ENCODE results near the gene KL. TPM values are rescaled to one million over a fixed set of nuclear protein-coding genes. Genes with fewer than 3 reads are reported as not detected.

KL gene
- total and polyA plus RNA-seq, 2 of the 8 experiments (the other 6 are each of a cell fraction or from before 2014, with no cell fraction given) = 0.02 TPM; not detected in 1

GRCh38 chr13:32993145-32993544 lies 23.1 kb upstream of the KL start (continued):
- no peak for TF ChIP-seq BACH1 (IDR thresholded peaks at IDR 0.05; ENCODE audit: low read length)
- no peak for TF ChIP-seq BRCA1 (IDR thresholded peaks at IDR 0.05; ENCODE audit: low read depth, low read length)
- TF ChIP-seq POU5F1 (IDR thresholded peaks at IDR 0.05; ENCODE audit: low read depth, low read length) = no peak
- no peak for TF ChIP-seq NRF1 (IDR thresholded peaks at IDR 0.05; ENCODE audit: low read depth, low read length)
- TF ChIP-seq SIX5 (IDR thresholded peaks at IDR 0.05; ENCODE audit: low read depth, low read length) = no peak
- no peak for TF ChIP-seq CTBP2 (IDR thresholded peaks at IDR 0.05; ENCODE audit: borderline replicate concordance, insufficient read depth, insufficient read length, low read length)
- TF ChIP-seq TAF7 (optimal IDR thresholded peaks at IDR 0.05; ENCODE audit: borderline replicate concordance, low read depth, low read length) = no peak
